ENCODE data around the gene ITPKC. TPM values are rescaled to one million over a fixed set of nuclear protein-coding genes. Genes with fewer than 3 reads are reported as not detected.

Gene ITPKC
- total and polyA plus RNA-seq, 9 of the 15 experiments (the other 6 are each of a cell fraction or from before 2014, with no cell fraction given) = 0.08 to 9.3 (median 5.8) TPM

- no TSS peak for BruUV-seq (replicated peaks)
- Histone ChIP-seq H3K4me1 (replicated peaks in 1 of 2; ENCODE audit: control insufficient read depth in 2 of 2, insufficient read depth in 2 of 2, low read length in 2 of 2) (peaks cover 12 to 27% of the 10 kb centered on the region in 2 experiments; a peak in 4 of 5 replicates), H3K9me1 (ENCODE audit: control insufficient read depth, insufficient read depth, low read length) (no peaks in the 10 kb centered on the region), H3K27me3 (ENCODE audit: control insufficient read depth in 2 of 2, insufficient read depth in 2 of 2, low read length in 2 of 2) (no peaks in the 10 kb centered on the region), H3K4me2 (ENCODE audit: insufficient read depth, low read length) (no peak overlapping the region), H4K20me1 (replicated peaks; ENCODE audit: control insufficient read depth, insufficient read depth, low read length) (no peaks in the 10 kb centered on the region), H3K36me3 (ENCODE audit: control insufficient read depth, insufficient read depth, low read length) (peaks cover 37% of the 10 kb centered on the region), H3K4me3 (no peak overlapping the region), H3K27ac (ENCODE audit: extremely low read depth, low read depth, low read length) (no peak overlapping the region), H3K9me3 (replicated peaks; ENCODE audit: control insufficient read depth, insufficient read depth, low read depth, low read length) (no peaks in the 10 kb centered on the region), H2AFZ (ENCODE audit: low read depth, low read length) (no peak overlapping the region), H3K9ac (ENCODE audit: insufficient read depth in 1 of 2, low read depth in 2 of 2, low read length in 2 of 2) (no peak overlapping the region; a peak in 1 of 4 replicates), H3K79me2 (ENCODE audit: control insufficient read depth, insufficient read depth, low read length) (no peaks in the 10 kb centered on the region)
- 78% methylated on average over 6 of the region's 6 CpGs for WGBS (ENCODE audit: insufficient coverage, low coverage, missing lambda C conversion rate)
- POLR2A ChIA-PET = interaction anchor here (0.6 to 1.6 kb wide), 4 partner anchors 9 to 708 kb away, joined by 3 to 6 read pairs (median 5); no protein-coding TSS in a partner anchor
- intact Hi-C loops (cut with micrococcal nuclease) = loop anchor here (1.0 kb wide), 1 partner anchor 39 kb away; no protein-coding TSS in a partner anchor
- no peak for FAIRE-seq
- ATAC-seq = no peak
- TF ChIP-seq KDM1A (IDR thresholded peaks at IDR 0.05) (no peak), ZNF444 (CRISPR knock-in tag; IDR thresholded peaks at IDR 0.05) (no peak), ZNF146 (CRISPR knock-in tag; IDR thresholded peaks at IDR 0.05; ENCODE audit: unreplicated experiment) (peak; percentile 88), MAFK (IDR thresholded peaks at IDR 0.05; ENCODE audit: low read length) (no peak), ARID2 (IDR thresholded peaks at IDR 0.05) (no peak), HBP1 (CRISPR knock-in tag; IDR thresholded peaks at IDR 0.05) (no peak), ADNP (tag; IDR thresholded peaks at IDR 0.05) (no peak)
- DNase-seq (ENCODE audit: extremely low read depth in 1 of 4, low spot score in 3 of 4) = no peak
- CTCF ChIA-PET (ENCODE audit: low intra/inter-chr PET ratio) = interaction anchor here (2.3 kb wide), 1 partner anchor 39 kb away, joined by 21 read pairs; no protein-coding TSS in a partner anchor
- in situ Hi-C loops (cut with MboI) = no loop called here
Measured at GRCh38 chr19:40701758-40702157, 15.2 kb upstream of the ITPKC start.
